Activated CD8-positive, alpha-beta memory T cell treated with anti-CD3 and anti-CD28 coated beads, Interleukin-2, amount 50 U/mL, for 24 hours (primary cell): ENCODE results near the gene MSANTD1.
"Not testable (repeated sequence)": the region's sequence is repeated elsewhere in the genome, so short reads cannot be mapped to it uniquely, and the experiment has no call there.

ENCODE experiments used
- DNase-seq: peaks from one replicate; pipeline ENCODE4 v3.0.0-alpha.2; 2020; ENCODE audit errors: extremely low read depth

Gene MSANTD1

DNA sequence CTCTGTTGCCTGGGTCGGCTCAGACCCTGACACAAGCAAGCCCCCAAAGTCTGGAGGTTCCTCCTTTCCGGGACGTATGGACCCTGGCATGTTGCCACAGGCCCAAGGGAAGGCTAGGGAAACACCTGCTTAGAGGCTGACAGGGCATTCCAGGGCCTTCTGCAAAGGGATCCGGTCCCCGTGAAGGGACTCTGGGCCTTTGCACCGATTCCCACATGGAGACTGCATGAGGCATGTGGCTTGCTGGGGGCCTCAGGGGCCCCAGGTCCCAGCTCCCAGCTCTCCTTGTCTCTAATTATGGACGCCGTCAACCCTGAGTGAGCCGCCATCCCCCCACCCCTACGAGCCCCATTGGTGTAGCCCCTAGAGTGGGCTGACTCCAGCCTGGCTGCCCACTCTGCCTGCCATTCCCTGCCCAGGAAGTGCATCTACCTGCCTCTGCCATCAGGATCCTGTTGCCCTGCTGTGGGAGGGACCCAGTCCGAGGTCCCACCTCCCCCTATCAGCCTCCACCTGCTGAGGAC lies 39.7 kb downstream of the MSANTD1 start:
- DNase-seq, result no peak

DNA sequence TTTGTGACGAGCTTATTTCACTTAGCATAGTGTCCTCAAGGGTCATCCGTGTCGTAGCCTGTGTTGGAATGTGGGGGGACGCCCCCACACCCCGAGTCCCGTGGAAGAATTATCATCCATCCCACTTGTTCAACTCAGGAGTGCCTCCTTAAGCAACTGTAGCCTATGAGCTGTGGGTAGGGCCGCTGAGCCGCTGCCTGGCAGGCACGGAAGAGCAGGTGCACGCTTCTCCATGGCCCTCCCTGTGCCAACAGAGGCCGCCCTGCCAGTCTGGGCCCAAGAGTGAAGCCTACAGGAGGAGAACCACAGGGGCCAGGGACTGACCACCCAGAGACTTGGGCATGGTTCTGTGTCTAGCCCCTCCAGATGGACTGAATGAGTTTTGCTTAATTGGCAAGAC lies 41.5 kb downstream of the MSANTD1 start:
- no peak for DNase-seq

DNA sequence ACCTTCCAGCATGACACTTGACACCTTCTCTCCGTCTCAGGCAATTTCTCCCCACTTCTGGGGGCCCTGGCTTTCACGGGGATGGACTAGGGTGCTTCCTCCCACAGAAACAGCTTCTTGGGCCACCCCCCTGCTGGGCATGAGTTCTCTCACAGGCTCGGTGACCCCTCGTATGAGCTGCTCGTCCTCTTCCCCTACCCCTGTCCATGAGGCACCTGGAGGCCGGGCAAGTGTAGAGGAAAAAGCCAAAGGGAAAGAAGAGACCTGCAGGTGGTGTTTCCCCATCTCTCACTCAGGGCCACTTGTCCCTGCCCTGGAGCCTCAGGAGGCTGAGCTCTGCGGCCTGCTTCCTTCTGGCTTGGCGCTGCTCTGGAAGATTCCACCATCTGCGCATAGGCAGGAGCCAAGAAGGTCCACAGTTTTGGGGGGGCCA lies 41.9 kb downstream of the MSANTD1 start:
- no peak for DNase-seq

DNA sequence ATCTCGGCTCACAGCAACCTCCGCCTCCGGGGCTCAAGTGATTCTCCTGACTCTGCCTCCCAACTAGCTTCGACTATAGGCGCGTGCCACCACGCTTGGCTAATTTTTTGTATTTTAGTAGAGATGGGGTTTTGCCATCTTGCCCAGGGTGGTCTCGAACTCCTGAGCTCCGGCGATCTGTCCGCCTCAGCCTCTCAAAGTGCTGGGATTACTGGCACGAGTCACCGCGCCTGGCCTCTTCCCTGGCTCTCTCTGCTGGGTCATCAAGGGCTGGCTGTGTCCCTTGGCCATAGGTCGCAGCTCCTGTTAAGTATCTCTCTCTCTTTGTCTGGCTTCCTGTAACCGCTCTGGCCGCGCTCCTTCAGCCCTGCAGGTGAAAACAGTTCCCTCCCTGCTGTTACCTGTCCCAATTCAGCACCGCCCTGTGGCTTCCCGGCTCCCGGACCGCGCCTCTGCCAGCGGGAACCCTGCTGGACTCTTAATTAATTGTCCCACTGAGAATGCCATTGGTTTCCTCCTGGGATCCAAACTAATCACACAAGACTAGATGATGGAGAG lies 42.5 kb downstream of the MSANTD1 start:
- DNase-seq, result no peak

DNA sequence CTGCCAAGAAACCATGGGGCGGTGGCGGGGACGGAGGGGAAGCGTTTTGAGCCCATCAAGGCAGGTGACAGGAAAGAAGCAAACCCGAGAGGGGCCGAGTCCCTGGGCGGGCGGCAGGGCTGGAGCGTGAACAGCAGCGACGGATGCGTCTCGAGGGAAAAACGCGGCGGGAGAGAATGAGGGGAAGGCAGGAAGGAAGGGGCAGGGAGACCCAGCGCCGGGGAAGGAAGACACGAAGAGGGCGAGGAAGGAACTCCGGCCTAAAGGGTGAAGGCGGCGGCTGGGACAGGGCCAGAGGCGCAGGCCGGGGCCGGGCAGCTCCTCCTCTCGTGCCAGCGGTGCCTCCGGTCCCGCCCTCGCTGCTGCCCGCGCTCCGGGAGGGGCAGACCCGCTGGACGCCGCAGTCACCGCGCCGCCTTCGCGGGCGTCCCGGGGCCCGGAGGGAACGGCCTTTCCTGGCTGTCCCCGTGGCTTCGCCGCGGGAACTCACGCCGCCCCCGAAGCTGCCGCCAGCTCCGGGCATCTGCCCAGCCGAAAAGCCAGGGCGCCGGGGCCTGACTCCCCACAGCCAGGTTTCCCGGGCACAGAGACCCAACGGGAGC lies 43.1 kb downstream of the MSANTD1 start:
- no peak for DNase-seq

DNA sequence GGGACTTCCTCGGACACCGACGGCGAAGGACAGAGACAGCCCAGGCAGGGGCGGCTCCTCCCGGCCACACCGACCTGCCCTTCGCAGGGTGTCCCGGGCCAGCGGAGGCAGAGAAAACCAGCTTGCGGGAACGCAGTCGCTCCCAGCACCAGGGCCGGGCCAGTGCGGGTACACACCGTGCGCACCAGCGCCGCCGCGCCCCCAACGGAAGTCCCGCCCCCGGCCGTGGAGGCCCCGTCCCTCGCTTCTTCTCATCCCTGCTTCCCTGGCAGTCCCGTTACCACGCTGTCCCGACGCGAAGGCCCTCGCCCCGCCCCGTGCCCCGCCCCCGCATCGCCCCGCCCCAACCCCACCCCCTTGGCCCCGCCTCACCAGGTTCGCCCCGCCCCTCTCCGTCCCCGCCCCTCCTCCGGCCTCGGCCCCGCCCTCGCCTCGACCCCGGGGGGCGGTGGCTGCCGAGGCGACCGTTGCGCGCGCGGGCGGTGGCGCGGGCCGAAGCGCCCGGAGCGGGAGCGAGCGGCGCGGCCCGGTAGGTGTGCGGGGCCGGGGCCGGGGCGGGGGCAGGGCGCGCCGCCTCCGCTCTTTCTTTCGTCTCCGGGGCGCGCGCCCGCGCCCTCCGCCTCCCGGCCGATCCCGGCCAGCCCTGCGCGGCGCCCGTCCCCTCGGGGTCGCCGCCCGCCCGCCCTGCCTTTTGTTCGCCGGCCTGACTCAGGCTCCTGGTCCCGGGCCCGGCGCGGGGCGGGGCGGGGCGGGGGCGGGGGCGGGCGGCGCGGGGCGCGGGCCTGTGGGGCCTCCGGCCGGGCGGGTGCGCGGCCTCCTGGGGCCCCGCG lies 43.8 kb downstream of the MSANTD1 start, which contains the start of gene RGS12:
Gene RGS12 (plus strand): TSS at position 451 of the 830 bp plus-strand sequence. CDS start 23,150 bp downstream, outside the sequence.
- peak; percentile 68 for DNase-seq

DNA sequence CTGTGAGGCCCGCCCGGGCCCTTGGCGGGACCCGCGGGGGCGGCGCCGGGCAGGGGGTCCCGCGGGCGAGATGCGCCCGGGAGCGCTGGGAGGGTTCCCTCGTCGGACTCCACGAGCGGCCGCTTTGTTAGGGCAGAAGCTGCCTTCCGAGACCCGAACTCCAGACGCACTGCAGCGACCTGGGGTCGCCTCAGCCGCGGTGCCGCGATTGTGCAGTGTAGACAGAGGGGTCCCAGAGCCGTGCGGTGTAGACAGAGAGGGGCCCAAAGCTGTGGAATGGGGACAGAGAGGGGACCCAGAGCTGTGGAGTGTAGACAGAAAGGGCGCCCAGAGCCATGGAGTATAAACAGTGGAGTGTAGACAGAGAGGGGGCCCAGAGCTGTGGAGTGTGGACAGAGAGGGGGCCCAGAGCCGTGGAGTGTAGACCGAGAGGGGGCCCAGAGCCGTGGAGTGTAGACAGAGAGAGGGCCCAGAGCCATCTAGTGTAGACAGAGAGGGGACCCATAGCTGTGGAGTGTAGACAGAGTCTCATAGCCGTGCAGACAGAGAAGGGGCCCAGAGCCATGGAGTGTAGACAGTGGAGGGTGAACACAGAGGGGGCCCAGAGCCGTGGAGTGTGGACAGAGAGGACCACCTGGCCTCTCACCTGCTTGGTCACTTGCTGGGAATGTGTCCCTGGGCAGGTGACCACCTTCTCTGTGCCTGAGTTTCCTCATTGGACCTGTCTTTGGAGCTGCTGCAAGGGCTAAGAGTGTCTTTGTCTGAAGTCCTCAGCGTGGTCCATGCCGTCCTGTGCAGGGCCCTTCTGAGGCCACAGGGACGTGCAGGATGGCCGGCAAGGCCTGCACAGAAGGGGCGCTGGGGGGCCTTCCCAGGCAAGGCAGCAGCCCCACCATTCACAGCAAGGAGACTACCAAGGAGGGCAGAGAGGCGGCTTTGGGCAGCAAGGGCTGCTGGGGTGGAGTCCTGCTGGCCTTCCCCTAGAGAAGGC lies 44.7 kb downstream of the MSANTD1 start:
- no peak for DNase-seq

DNA sequence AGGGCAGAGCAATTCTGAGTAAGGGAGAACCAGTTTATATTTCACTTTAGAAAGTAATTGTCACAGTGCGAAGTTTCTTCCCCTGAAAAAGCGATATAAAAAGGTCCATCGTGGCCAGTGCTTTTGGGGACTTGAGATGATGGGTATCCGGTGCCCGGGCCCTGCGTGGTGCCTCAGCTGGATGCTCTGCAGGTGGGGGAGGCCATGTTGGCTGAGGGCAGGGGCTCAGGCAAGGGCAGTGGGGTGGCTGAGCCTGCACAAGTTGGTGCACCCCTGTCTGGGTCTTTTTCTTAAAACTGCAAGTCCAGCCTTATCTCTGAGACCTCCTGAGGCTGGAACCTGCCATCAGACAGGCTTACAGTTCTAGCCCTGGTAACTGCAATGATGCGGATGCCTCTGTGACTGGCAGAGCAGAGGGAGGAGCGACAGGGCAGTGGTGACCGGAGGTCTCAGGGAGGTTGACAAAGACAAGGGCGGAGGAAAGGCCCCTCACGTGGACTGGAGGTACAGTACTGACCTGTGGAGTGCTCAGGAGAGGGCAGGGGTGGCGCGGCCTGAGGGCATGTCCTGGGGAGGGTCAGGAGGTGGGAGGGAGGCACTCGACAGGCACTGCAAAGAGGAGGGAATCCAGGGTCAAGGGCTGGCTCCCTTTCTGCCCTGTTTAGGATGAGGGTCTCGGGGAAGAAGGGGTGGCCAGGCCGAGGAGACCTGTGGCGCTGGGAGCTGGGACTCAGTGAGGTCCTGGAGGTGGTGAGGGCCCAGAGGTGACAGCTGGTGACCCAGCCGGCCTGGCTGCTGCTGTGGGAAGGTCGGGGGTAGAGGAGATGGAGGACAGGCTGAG lies 45.7 kb downstream of the MSANTD1 start:
- no peak for DNase-seq

DNA sequence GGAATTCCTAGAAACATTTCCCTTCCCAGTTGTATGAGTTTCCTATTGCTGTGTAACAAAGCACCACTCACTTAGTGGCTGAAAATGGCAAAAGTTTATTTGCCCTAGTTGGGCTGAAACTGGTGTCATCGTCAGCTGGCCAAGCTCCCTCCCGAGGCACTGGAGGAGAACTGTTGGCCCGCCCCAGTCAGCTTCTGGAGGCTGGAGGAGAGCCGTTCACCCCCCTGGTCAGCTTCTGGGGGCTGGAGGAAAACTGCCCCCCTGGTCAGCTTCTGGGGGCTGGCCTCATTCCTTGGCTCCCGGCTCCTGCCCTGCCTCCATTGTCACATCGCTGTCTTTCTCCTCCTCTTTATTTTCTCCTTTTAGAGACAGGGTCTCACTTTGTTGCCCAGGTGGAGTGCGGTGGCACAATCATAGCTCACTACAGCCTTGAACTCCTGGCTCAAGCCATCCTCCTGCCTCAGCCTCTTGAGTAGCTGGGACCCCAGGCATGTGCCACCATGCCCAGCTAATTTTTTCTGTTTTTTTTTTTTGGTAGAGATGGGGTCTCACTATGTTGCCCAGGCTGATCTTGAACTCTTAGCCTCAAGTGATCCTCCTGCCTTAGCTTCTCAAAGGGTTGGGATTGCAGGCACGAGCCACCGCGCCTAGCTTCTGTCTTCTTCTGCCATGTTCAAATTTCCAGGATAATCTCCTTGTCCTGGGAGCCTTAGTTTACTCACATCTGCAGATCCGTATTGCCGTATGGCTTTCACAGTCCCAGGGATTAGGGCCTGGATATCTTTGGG lies 47.1 kb downstream of the MSANTD1 start:
- DNase-seq, result no peak

DNA sequence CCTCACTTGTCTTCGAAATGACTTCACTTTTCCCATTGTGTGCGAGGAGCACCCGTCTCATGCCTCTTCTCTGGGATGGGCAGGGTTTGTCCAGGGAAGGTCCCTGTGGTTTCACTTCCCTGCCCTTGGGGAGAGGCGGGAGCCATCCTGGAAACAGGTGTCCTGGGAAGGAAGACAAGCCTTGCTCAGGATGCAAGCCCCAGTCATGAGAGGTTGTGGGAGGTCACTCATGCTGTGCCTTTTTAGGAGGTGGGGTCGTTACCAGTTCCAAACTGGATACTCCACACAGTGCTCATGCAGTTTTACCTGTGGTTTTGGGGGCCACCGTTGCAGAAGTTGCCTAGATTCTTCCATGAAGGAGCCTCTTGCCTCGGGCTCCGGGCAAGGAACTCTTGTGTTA lies 47.7 kb downstream of the MSANTD1 start:
- no peak for DNase-seq

DNA sequence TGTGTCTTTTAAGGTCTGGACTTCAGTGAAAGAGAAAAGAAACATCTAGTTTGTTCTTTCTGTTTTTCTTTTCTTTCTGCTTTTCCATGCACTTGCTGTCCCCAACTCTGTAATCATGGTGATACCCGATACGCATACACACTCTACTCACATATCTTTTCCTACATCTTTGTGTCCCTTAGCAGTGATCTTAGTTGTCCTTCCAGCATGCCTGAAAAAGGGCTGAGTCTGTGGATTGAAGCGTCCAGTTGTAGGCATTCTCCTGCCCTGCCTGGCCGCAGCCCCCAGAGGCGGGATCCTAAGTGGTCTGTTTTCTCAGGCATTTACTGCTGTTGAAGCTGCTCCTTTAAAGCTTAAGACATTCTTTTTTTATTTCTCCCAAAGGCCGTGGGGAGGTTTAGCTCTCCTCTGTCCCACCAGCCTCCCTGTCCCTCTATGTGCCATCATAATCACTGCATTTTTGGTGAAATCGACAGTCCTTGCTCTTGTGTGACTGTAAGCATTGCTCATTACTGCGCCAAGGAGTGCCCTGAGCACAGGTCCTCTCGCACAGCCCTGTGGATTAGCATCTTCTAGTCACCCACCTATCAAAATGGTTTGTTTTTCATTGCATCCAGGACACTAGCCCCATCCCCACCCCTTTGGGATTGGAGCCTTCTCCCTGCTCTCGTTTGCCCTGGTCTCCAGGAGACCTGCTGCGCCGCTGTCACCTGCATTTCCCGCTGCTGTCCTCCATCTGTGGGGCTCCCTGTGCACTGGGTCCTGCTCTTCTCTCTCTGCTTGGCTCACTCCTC lies 48.3 kb downstream of the MSANTD1 start:
- no peak for DNase-seq

DNA sequence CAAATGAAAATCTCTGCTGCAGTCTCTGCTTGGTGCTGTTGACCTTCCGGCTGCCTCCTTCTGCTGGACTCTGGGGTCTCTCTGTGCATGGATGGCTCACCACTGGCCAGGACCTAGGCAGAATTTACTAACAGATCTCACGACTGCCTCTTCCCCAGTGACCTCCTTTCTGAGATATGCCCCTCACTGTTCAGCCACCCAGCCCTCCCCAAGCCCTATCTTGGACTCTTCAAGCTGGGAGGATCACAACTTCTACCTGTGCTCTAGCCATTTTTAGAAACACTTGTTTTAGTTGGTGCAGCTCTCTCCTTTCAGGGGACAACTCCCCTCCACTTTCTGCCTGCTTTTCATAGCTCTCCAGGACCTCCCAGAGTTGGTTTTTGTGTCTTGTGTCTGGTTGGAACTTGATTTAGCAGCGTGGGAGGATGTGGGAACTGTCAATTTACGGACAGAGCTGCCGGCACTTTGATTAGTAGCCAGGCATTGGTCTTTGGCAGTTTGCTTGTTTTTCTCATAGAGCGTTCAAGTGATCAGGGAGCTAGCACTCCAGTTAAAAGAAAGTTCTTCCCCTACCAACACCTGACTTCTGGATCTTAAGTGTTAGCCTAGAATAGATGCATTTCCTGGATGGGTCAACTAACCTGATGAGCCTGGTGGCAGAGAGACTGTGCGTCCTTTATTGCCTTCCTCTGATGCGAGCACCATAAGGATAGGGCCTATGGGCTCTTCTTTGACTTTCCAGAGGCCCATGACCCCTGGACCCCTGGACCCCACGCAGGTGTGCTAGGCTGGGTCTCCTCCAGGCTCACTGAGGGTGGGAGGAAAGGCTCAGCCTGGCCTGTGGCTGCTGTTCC lies 50.4 kb downstream of the MSANTD1 start:
- no peak for DNase-seq

DNA sequence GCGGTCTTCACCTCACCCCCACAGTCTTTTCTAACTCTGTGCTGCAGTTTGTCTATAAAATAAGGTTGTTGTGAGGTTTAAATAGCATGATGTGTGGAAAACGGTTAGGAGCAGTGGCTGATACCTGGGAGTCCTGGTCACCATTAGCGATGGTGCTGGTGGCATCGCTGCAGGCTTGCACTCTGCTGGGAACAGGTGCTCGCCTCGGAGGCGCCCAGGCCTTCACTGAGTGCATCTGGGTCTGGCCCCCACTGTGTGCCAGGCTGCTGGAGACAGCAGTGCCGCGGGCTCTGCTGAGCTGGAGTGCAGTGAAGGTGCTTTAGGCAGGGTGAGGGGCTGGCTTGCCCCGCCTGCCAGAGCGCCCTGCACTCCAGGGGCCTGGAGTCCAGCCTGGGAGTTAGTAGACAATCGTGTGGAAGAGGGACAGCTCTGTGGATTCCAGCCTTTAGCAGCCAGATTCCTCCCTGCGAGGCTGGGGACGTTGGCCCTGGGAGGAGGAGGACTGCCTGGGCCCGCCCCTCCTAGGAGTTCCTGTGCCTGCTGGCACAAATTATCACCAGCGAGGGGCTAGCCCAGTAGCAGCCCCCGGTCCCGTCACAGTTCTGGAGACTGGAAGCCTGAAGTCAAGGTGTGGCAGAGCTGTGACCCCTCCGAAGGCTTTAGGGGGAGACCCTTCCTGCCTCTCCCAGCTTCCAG lies 51.2 kb downstream of the MSANTD1 start:
- DNase-seq, result no peak

DNA sequence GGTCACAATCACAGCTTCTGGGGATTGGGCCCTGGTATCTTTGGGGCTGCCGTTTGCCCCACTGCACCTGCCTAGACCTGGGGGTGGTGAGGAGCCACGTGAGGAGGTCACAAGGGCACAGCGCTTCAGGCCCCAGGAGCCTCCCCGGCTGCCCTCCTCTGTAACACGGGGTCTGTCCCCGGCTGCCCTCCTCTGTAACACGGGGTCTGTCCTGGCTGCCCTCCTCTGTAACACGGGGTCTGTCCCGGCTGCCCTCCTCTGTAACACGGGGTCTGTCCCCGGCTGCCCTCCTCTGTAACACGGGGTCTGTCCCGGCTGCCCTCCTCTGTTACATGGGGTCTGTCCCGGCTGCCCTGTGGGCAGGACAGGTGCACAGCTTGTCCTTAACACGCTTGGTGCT lies 51.9 kb downstream of the MSANTD1 start:
- not testable (repeated sequence) for DNase-seq

DNA sequence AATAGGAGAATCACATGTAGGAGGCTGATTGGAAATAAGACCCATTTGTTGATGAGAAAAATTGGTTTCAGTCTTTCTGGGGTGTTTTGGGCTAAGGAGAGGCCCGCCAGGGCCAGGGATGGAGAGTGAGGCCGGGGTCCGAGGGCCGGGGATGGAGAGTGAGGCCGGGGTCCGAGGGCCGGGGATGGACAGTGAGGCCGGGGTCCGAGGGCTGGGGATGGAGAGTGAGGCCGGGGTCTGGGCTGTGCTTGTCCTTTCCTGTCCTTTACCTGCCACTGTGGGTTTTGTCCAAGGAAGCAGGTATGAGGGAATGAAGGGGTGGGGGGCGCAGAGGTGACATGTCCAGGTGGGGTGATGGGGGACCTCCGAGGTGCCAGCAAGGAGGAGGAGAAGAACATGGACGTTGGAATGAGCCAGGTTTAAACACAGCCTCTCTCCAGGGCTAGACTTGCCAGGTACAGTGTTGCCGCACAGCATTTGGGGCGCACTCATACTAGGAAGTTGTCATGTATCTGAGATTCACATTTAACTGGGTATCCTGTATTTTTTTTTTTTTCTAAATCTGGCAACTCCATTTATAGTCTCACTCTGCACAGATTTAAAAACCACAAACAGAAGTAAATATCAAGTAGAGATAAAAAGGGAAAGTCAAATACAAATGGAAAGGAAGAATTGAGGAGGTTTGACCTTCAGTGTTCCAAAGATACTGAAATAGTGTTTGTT lies 52.7 kb downstream of the MSANTD1 start:
- no peak for DNase-seq

DNA sequence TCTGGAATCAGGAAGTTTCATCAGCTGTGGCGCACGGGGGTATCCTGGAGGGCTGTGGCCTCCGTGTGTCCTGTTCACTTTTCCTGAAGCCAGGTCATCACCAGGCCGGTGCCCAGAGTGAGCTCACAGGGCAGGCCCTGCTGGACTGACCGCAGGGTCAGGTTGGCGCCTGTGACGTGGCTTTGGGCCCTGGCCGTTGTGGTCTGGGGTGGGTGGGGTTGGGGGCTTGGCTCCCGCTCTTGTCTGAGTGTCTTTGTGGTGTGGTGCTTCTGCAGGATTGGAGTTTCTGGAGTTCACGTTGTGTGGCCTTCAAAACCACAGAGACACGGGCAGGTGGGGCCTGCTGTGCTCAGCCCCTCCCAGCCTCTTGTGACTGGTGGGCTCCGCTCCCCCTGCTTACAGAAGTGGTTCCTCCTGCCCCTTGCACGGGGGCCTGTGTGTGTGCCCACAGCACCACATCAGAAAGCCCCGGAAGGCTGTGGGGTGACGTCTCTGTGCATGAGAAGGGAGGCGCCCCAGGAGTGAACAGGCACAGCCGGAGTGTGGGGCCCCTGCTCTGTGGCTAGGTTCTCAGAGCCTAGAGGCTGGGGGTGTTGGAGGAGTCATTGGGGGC lies 53.3 kb downstream of the MSANTD1 start:
- peak; percentile 49 for DNase-seq
